HG03103 (cell line): ENCODE results near the gene ASXL2.
"Not testable (repeated sequence)": the region's sequence is repeated elsewhere in the genome, so short reads cannot be mapped to it uniquely, and the experiment has no call there.

Experiments used
- ATAC-seq: cut with Tn5 transposase; IDR thresholded peaks from one replicate; pipeline ENCODE4 v1.9.1; 2021; ENCODE audit warnings: low read depth; ENCODE audit not compliant: unreplicated experiment

The ASXL2 gene

GRCh38 chr2:25838152-25838756 is 40.0 kb downstream of the ASXL2 start:
- ATAC-seq, result no peak

DNA sequence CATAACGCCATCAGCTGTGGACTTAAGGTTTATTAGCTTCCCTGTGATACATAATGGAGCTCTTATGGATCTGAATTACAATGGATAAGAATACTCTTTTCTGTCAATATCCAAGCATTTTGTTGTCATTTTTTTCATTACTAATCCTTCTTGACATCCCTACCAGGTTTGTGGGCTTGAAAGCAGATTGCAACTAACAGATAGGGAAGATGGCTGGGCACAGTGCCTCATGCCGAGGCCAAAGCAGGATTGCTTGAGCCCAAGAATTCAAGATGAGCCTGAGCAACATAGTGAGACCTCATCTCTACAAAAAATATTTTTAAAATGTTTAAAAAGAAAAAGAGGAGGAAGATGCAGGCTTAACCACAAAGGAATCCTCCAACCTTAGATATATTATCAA is 42.4 kb downstream of the ASXL2 start:
- ATAC-seq, result no peak

GRCh38 chr2:25833566-25833965 is 44.7 kb downstream of the ASXL2 start:
- no peak for ATAC-seq

GRCh38 chr2:25832897-25833296 is 45.4 kb downstream of the ASXL2 start:
- ATAC-seq, result no peak

GRCh38 chr2:25831746-25832449 is 46.4 kb downstream of the ASXL2 start:
- ATAC-seq, result no peak

DNA sequence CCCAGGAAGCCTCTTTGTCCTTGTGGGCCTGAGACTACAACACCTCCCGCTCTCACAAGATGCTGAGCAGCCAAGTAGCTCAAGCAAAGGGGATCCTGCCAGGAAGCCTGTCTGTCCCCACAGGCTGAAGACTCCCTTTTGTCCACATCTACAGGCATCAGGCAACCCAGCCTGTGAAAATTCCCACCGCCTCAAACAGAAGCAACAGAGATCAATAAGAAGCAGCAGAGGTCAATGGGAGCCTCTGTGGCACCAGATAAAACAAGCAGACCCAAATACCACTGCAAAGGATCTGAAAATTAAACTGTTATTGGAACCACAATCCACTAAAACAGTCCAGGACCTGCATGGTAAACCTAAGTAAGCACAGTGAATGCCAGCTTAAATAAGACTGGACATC is 48.5 kb downstream of the ASXL2 start:
- ATAC-seq, result no peak

DNA sequence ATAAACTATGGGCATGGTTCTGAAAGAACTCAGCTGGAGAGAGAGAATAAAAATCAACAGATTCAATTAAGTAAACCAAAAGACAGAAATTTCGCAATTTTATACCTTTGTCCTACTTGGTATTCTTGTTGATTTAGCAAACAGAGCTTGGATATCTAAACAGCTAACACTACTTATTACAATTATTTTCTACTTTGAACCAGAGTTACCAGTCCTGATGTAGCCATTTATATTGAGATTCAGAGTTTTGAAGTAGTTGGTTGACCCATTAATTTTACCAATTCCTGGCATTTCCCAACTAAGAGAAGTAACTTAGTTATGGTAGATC is 48.9 kb downstream of the ASXL2 start:
- ATAC-seq, result no peak

DNA sequence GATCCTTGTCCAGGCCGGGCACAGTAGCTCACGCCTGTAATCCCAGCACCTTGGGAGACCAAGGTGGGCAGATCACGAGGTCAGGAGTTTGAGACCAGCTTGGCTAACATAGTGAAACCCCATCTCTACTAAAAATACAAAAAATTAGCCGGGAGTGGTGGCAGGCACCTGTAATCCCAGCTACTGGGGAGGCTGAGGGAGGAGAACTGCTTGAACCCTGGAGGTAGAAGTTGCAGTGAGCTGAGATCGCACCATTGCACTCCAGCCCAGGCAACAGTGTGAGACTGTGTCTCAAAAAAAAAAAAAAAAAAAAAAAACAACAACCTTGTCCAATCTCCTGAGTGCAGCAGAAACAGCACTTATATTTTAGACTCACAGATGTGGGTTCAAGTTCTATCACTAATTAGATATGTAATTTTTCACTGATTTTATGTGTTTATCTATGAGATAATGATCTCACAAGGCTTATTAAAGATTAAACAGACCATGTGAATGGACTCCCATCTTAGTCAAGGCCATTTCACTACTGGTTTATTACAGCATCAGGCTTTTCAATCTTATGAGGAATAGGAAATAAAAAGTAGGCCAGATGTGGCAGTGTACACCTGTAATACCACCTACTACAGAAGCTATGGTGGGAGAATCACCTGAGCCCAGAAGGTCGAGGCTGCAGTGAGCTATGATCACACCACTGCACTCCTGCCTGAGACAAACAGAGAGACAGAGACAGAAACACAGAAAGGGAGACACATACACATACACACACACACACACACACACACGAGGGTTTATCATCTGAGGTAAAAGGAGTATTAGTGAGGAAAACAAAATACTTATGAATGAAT is 49.5 kb downstream of the ASXL2 start:
- ATAC-seq, result not testable (repeated sequence)

- no peak for ATAC-seq
These were observed 53.0 kb downstream of the ASXL2 start for GRCh38 chr2:25825238-25825637.

DNA sequence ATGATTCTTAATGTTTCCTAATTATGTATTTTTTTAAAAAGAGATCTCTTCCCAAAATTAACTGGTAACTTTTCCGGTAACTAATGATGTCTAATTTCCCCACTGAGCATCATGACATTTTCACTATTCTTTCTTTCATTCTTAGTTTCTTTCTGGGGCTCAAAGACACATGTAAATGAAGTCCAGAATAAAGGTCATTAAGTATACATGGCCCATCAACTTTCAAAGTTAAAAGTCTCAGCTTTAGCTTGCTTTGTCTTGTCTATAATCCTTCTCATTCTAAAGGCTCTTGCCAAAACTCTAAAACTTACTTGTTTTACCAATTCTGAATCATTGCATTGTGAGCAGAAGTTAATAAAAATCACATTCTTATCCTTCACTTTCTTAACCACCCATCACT is 53.6 kb downstream of the ASXL2 start:
- no peak for ATAC-seq

- no peak for ATAC-seq
These were observed 54.1 kb downstream of the ASXL2 start for GRCh38 chr2:25824216-25824615.

DNA sequence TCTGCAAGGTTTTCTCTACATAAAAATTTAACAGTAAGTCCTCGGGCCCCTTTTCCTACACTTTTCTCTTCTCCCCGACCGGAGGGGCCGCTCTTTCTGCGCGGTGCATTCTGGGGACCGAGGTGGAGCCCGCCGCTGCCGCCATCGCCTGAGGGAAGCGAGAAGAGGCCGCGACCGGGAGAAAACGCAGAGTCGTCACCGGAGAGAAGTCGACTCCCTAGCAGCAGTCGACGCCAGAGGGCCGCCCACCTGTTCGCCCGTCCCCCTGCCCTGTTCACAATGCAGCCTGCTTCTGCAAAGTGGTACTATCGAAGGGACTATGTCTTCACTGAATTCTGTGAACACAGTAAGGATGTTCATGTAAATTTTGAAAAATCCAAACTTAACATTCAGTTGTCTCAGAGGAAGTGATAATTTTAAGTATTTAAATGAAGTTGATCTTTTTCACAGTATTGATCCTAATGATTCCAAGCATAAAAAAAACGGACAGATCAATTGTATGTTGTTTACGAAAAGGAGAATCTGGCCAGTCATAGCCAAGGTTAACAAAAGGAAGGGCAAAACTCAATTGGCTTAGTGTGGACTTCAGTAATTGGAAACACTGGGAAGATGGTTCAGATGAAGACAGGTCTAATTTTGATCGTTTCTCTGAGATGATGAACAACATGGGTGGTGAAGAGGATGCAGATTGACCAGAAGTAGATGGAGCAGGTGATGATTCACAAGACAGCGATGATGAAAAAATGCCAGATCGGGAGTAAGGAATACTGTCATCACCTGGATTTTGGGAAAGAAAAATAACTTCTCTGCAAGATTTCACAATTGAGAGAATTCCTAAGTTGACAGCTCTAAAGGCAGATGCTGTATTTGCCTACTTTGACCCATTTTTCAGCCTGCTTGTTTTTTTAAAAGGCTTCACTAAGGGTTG is 55.8 kb downstream of the ASXL2 start:
- no peak for ATAC-seq

- ATAC-seq, result no peak
These were observed 56.8 kb downstream of the ASXL2 start for GRCh38 chr2:25821225-25822056.

GRCh38 chr2:25819597-25820039 is 58.7 kb downstream of the ASXL2 start:
- ATAC-seq, result no peak

DNA sequence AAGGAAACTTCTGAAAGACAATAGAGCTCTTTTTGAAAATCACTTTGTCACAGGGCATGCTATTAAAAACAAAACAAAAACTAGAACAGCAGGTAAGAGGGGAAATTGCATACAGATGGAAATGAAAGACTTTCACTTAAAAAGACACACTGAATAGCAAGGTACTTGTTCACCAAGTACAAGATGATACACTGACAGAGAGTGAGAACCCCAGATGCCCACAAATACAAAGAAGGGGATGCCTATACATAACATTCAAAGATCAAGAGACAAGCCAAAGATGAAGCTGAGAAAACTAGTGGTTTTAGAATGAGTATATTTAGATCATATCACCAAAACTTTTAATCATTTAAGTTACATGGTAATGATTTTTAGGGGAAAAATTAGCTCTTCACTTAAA is 60.7 kb downstream of the ASXL2 start:
- ATAC-seq, result no peak

- ATAC-seq, result no peak
These were observed 61.3 kb downstream of the ASXL2 start for GRCh38 chr2:25817006-25817405.

DNA sequence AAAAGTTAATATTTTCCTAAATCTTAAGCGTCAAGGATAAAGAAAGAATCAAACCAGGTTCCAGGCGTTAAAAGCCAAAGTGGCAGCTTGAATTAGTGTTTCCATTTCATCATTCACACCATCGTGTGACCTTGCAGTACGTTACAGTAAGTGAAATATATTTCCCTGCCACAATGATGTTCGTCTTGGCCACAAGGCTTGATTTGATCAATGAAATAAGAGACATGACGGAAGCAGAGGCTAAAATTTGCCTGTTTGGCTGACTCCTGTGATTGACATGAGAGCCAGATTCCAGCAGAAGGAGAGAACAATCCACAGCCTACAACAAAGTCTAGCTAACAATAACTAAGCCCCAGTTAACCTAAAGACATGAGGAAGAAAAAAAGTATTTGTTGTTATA is 62.0 kb downstream of the ASXL2 start:
- ATAC-seq, result no peak

- ATAC-seq, result no peak
These were observed 63.6 kb downstream of the ASXL2 start for GRCh38 chr2:25814681-25815080.

DNA sequence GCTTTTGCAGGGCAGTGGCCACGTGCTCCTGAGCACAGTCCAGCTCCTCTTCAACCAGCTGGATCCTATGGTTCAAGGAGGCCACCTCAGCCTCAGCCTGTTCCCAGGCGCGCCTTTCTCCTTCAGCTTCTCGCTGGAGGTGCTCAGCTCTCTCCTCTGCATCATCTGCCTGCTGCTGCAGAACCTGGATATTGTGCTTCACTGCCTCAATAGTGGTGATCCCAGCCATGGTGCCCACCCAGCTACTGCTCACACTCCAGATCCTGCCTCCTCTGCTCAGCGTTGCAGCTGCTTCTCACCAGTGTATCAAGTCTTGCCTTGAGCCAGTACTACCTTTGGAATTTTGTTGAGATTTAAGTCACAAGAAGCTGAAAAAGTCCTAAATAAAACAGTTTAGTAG is 67.9 kb downstream of the ASXL2 start:
- no peak for ATAC-seq

DNA sequence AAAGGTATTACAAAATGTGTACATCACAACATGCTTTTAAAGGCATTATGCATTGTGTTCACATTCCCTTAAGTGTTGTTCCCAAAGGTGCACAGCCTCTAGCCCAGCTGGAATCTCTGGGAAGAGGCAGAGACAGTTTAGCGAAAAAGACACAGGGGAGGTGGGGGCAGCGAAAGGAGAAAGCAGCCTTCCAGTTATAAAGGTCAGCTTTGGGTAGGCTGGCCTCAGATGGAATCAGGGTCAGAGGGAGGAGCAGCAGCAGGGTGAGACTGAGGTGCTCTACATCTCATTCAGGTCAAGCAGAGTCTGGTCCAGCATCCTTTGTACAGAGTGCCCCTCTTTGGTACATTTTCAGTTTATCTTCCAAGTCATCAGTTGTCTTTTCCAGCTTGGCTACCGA is 68.6 kb downstream of the ASXL2 start:
- no peak for ATAC-seq
